ENCODE data around the gene CMIP.

GRCh38 chr16:81647527-81647926 lies 202.9 kb downstream of the CMIP start:
- TF ChIP-seq CTCF (IDR thresholded peaks at IDR 0.05) (no peak), EP300 (IDR thresholded peaks at IDR 0.05) (no peak)

Data from esophagus muscularis mucosa (tissue), 3 donors.